Inferior parietal cortex (tissue), 1 donor: ENCODE measurements around the gene USP49.

Experiments
- DNase-seq: peaks from one replicate; pipeline ENCODE4 v3.0.0-alpha.2; 2016; ENCODE audit errors: extremely low spot score

Gene USP49

GRCh38 chr6:41757931-41758640 lies 137.1 kb downstream of the USP49 start:
- DNase-seq, result no peak

- DNase-seq, result no peak
These were observed 137.9 kb downstream of the USP49 start for GRCh38 chr6:41757271-41757670.

- no peak for DNase-seq
These were observed 138.8 kb downstream of the USP49 start for GRCh38 chr6:41756354-41756753.

GRCh38 chr6:41755895-41756294 lies 139.3 kb downstream of the USP49 start:
- no peak for DNase-seq

- no peak for DNase-seq
These were observed 144.8 kb downstream of the USP49 start for GRCh38 chr6:41750374-41750773.

GRCh38 chr6:41748542-41748941 lies 146.6 kb downstream of the USP49 start:
- no peak for DNase-seq

GRCh38 chr6:41748102-41748477 lies 147.1 kb downstream of the USP49 start:
- no peak for DNase-seq

GRCh38 chr6:41747256-41748101 lies 147.7 kb downstream of the USP49 start, which contains the start of gene PGC:
Gene PGC, minus strand, starts transcription at chr6:41747397. Its CDS starts 63 bp downstream, at chr6:41747334.
- no peak for DNase-seq

- no peak for DNase-seq
These were observed 149.1 kb downstream of the USP49 start for GRCh38 chr6:41746107-41746506.

GRCh38 chr6:41744236-41744787 lies 150.9 kb downstream of the USP49 start:
- no peak for DNase-seq

- DNase-seq, result no peak
These were observed 151.6 kb downstream of the USP49 start for GRCh38 chr6:41743406-41744235.

- DNase-seq, result no peak
These were observed 153.3 kb downstream of the USP49 start for GRCh38 chr6:41741625-41742490.

- DNase-seq, result no peak
These were observed 154.6 kb downstream of the USP49 start for GRCh38 chr6:41740366-41741162.
